HepG2 (cell line): Measurements from ENCODE around the gene AANAT. TPM values are rescaled to one million over a fixed set of nuclear protein-coding genes. Genes with fewer than 3 reads are reported as not detected.

ENCODE experiments used
- CREB1 ChIP-seq, 2 experiments: fragments of 450-650 bp in 1 of 2; IDR thresholded peaks; 2 replicates each; pipeline ENCODE4 v1.6.1; 2016 to 2017; ENCODE audit warnings: control low read depth in 1 of 2, mild to moderate bottlenecking in 1 of 2, missing compliant biosample characterization in 1 of 2, missing genetic modification characterization in 1 of 2
- DNMT1 ChIP-seq: sonication (generic); formaldehyde crosslinking; IDR thresholded peaks from 2 replicates; pipeline ENCODE4 v1.5.1; 2020; ENCODE audit warnings: mild to moderate bottlenecking, missing genetic modification reagents
- GABPA ChIP-seq, 2 experiments: IDR thresholded peaks; 2 replicates each; pipeline ENCODE4 v1.6.1; 2011 to 2016; ENCODE audit warnings: low read depth in 2 of 2, low read length in 1 of 2, missing biosample characterization in 1 of 2, missing genetic modification characterization in 1 of 2
- GATA4 ChIP-seq: sonication (generic); IDR thresholded peaks from 2 replicates; pipeline ENCODE4 v1.6.1; 2016; ENCODE audit warnings: antibody characterized with exemption, low read depth, borderline replicate concordance
- HNRNPLL ChIP-seq: fragments of 200-400 bp; formaldehyde crosslinking; IDR thresholded peaks from 2 replicates; pipeline ENCODE4 v1.6.1; 2017; ENCODE audit warnings: mild to moderate bottlenecking, low read depth, low read length; ENCODE audit not compliant: poor library complexity, severe bottlenecking
- KLF15 ChIP-seq: sonication (generic); formaldehyde crosslinking; IDR thresholded peaks from 2 replicates; pipeline ENCODE4 v1.8.1; 2023; ENCODE audit warnings: borderline replicate concordance, mild to moderate bottlenecking, inconsistent platforms, missing genetic modification reagents, mixed read lengths
- MAFF ChIP-seq: IDR thresholded peaks from 2 replicates; pipeline ENCODE4 v1.6.1; 2011; ENCODE audit warnings: low read depth, low read length, improper control_type of control experiment
- NFATC3 ChIP-seq: sonication (generic); formaldehyde crosslinking; IDR thresholded peaks from 2 replicates; pipeline ENCODE4 v1.5.1; 2020; ENCODE audit warnings: mild to moderate bottlenecking, missing genetic modification reagents
- NFIC ChIP-seq: IDR thresholded peaks from 2 replicates; pipeline ENCODE4 v1.6.1; 2012; ENCODE audit warnings: mild to moderate bottlenecking, low read length, inconsistent platforms
- SATB2 ChIP-seq: sonication (generic); formaldehyde crosslinking; IDR thresholded peaks from 2 replicates; pipeline ENCODE4 v1.5.0; 2020; ENCODE audit warnings: missing genetic modification reagents
- SMAD3 ChIP-seq: sonication (generic); formaldehyde crosslinking; IDR thresholded peaks from 2 replicates; pipeline ENCODE4 v1.4.0; 2020; ENCODE audit warnings: missing genetic modification reagents
- SMC3 ChIP-seq: IDR thresholded peaks from 2 replicates; pipeline ENCODE4 v1.6.1; 2011; ENCODE audit warnings: low read length, improper control_type of control experiment
- STAG1 ChIP-seq: sonication (generic); formaldehyde crosslinking; IDR thresholded peaks from 2 replicates; pipeline ENCODE4 v1.4.0; 2020; ENCODE audit warnings: missing genetic modification reagents
- TEAD3 ChIP-seq: optimal IDR thresholded peaks from 2 replicates; pipeline ENCODE3; 2016; ENCODE audit warnings: borderline replicate concordance
- ZBTB38 ChIP-seq: sonication (generic); formaldehyde crosslinking; IDR thresholded peaks from 2 replicates; pipeline ENCODE4 v1.5.1; 2020; ENCODE audit warnings: mild to moderate bottlenecking, missing genetic modification reagents
- ZEB1 ChIP-seq: IDR thresholded peaks from 2 replicates; pipeline ENCODE4 v1.6.1; 2012; ENCODE audit warnings: mild to moderate bottlenecking, low read depth, inconsistent platforms; ENCODE audit not compliant: insufficient replicate concordance
- ZFP62 ChIP-seq: sonication (generic); formaldehyde crosslinking; IDR thresholded peaks from 2 replicates; pipeline ENCODE4 v1.4.0; 2020; ENCODE audit warnings: missing genetic modification reagents
- ZNF121 ChIP-seq: sonication (generic); formaldehyde crosslinking; IDR thresholded peaks from 2 replicates; pipeline ENCODE4 v1.5.0; 2020; ENCODE audit warnings: mild to moderate bottlenecking, missing genetic modification reagents
- ZNF160 ChIP-seq: sonication (generic); formaldehyde crosslinking; IDR thresholded peaks from 2 replicates; pipeline ENCODE4 v1.8.0; 2022; ENCODE audit warnings: mild to moderate bottlenecking, inconsistent platforms, missing genetic modification reagents
- ZNF276 ChIP-seq: sonication (generic); formaldehyde crosslinking; IDR thresholded peaks from 2 replicates; pipeline ENCODE4 v1.4.0; 2020; ENCODE audit warnings: mild to moderate bottlenecking, low read depth, missing genetic modification reagents
- ZNF414 ChIP-seq: sonication (generic); formaldehyde crosslinking; IDR thresholded peaks from 2 replicates; pipeline ENCODE4 v1.5.0; 2020; ENCODE audit warnings: missing genetic modification reagents
- ZNF556 ChIP-seq: sonication (generic); formaldehyde crosslinking; IDR thresholded peaks from 2 replicates; pipeline ENCODE4 v1.4.0; 2020; ENCODE audit warnings: mild to moderate bottlenecking, missing genetic modification reagents, borderline replicate concordance
- ZNF567 ChIP-seq: sonication (generic); formaldehyde crosslinking; IDR thresholded peaks from 2 replicates; pipeline ENCODE4 v1.8.1; 2023; ENCODE audit warnings: mild to moderate bottlenecking, missing genetic modification reagents, borderline replicate concordance
- ZNF576 ChIP-seq: sonication (generic); formaldehyde crosslinking; IDR thresholded peaks from 2 replicates; pipeline ENCODE4 v1.4.0; 2020; ENCODE audit warnings: mild to moderate bottlenecking, missing genetic modification reagents
- ZNF660 ChIP-seq: sonication (generic); formaldehyde crosslinking; IDR thresholded peaks from 2 replicates; pipeline ENCODE4 v1.5.1; 2020; ENCODE audit warnings: mild to moderate bottlenecking, low read depth, missing genetic modification reagents, borderline replicate concordance
- ZNF788 ChIP-seq: sonication (generic); formaldehyde crosslinking; IDR thresholded peaks from 2 replicates; pipeline ENCODE4 v1.5.0; 2020; ENCODE audit warnings: mild to moderate bottlenecking, missing genetic modification reagents, borderline replicate concordance
- ZSCAN22 ChIP-seq: sonication (generic); formaldehyde crosslinking; IDR thresholded peaks from 2 replicates; pipeline ENCODE4 v1.4.0; 2020; ENCODE audit warnings: mild to moderate bottlenecking, missing genetic modification reagents
- polyA plus RNA-seq, 8 experiments: library from polyadenylated mRNA; depleted of rRNA in 3 of 8; stranded (reverse) in 7 of 8; unstranded in 1 of 8; fragments of >200 nt; fragmentation: Illumina TruSeq in 4 of 8; extraction: Trizol in 4 of 8; gene quantifications; 2 replicates each; pipeline versions ENCODE4 v1.2.1 to v1.2.3, GENCODE V29; 2011 to 2016; ENCODE audit warnings: low read depth in 4 of 8, missing spikeins in 1 of 8, mixed read lengths in 1 of 8; ENCODE audit not compliant: insufficient read depth in 1 of 8
- total RNA-seq, 5 experiments: library from RNA; depleted of rRNA; stranded (reverse); fragments of >200 nt; fragmentation: Illumina TruSeq; extraction: Trizol; gene quantifications; 2 replicates each; pipeline ENCODE4 v1.2.3, GENCODE V29; 2016; ENCODE audit warnings: low read depth in 1 of 5
- TF ChIP-seq, protein P1 (sequence below): sonication (generic); formaldehyde crosslinking; IDR thresholded peaks from 2 replicates; pipeline ENCODE4 v1.5.0; 2020; ENCODE audit warnings: missing genetic modification reagents
- TF ChIP-seq, protein P2 (sequence below): IDR thresholded peaks from 2 replicates; pipeline ENCODE4 v1.6.1; 2016; ENCODE audit warnings: mild to moderate bottlenecking, missing biosample characterization, missing genetic modification reagents

The AANAT gene
- total and polyA plus RNA-seq, 2 of the 13 experiments (the other 11 are each of a cell fraction or from before 2014, with no cell fraction given): 0.07 TPM; not detected in 1

DNA sequence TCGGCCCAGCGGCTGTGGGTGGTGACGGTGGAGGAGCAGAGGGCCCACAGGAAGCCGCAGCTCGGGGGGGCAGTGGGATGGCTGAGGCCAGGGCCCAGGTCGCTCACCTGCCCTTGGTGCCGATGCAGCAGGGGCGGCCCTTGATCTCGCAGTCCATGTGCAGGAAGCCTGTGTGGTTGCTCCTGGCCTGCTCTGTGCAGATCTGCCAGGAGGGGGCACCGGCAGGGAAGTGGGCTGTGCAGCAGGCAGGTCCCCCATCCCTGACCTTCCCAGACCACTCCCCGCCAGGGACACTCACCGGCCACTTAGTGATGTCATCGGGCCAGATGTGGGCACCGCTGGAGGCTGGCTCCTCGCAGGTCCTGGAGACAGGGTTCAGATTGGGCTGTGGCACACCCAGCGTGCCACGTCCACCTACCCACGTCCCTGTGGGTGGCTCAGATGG is 6.2 kb downstream of the AANAT start (continued):
- TF ChIP-seq, protein P1, sequence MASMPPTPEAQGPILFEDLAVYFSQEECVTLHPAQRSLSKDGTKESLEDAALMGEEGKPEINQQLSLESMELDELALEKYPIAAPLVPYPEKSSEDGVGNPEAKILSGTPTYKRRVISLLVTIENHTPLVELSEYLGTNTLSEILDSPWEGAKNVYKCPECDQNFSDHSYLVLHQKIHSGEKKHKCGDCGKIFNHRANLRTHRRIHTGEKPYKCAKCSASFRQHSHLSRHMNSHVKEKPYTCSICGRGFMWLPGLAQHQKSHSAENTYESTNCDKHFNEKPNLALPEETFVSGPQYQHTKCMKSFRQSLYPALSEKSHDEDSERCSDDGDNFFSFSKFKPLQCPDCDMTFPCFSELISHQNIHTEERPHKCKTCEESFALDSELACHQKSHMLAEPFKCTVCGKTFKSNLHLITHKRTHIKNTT (CRISPR knock-in tag): no peak
- TF ChIP-seq DNMT1 (CRISPR knock-in tag): peak; percentile 56; the same call in 1 of the 2 replicates
- TF ChIP-seq STAG1 (CRISPR knock-in tag): peak; percentile 58
- no peak for TF ChIP-seq GATA4
- TF ChIP-seq ZNF121 (CRISPR knock-in tag): no peak
- no peak for TF ChIP-seq ZNF556
- no peak for TF ChIP-seq ZSCAN22 (CRISPR knock-in tag)
- TF ChIP-seq SATB2: no peak
- no peak for TF ChIP-seq TEAD3
- no peak for TF ChIP-seq ZNF160 (CRISPR knock-in tag)
- no peak for TF ChIP-seq MAFF
- peak; percentile 27 for TF ChIP-seq HNRNPLL
- no peak for TF ChIP-seq ZNF567 (CRISPR knock-in tag)
- TF ChIP-seq, protein P2, sequence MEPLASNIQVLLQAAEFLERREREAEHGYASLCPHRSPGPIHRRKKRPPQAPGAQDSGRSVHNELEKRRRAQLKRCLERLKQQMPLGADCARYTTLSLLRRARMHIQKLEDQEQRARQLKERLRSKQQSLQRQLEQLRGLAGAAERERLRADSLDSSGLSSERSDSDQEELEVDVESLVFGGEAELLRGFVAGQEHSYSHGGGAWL: 0 out of 2 replicates have a peak, but pooled peaks have one; percentile 16
- TF ChIP-seq GABPA (IDR thresholded peaks at IDR 0.05; ENCODE audit: low read depth, low read length): no peak
- TF ChIP-seq GABPA (CRISPR knock-in tag; IDR thresholded peaks at IDR 0.05; ENCODE audit: low read depth): no peak
- no peak for TF ChIP-seq KLF15 (CRISPR knock-in tag)
- TF ChIP-seq ZNF660 (CRISPR knock-in tag): no peak
- TF ChIP-seq SMC3: no peak
- no peak for TF ChIP-seq NFIC
- TF ChIP-seq ZEB1: no peak
- TF ChIP-seq SMAD3 (CRISPR knock-in tag): no peak
- TF ChIP-seq ZFP62 (CRISPR knock-in tag): no peak
- TF ChIP-seq ZBTB38: peak; percentile 87
- TF ChIP-seq ZNF576 (CRISPR knock-in tag): no peak
- no peak for TF ChIP-seq ZNF414 (CRISPR knock-in tag)
- no peak for TF ChIP-seq NFATC3
- 0 out of 2 replicates have a peak, but pooled peaks have one; percentile 13 for TF ChIP-seq CREB1 (IDR thresholded peaks at IDR 0.05)
- TF ChIP-seq CREB1 (CRISPR knock-in tag; IDR thresholded peaks at IDR 0.05): no peak
- TF ChIP-seq ZNF788: peak; percentile 29; the same call in 1 of the 2 replicates
- TF ChIP-seq ZNF276 (CRISPR knock-in tag): no peak
